GM18505 (cell line): Measurements from ENCODE around the gene DENND6A.
"Not testable (repeated sequence)": the region's sequence is repeated elsewhere in the genome, so short reads cannot be mapped to it uniquely, and the experiment has no call there.

Experiments used
- ATAC-seq: cut with Tn5 transposase; IDR thresholded peaks from one replicate; pipeline ENCODE4 v1.9.1; 2021; ENCODE audit not compliant: unreplicated experiment
- POLR2A ChIP-seq: IDR thresholded peaks from 4 replicates; pipeline ENCODE4 v1.6.1; 2011; ENCODE audit warnings: borderline replicate concordance; ENCODE audit not compliant: insufficient read depth, insufficient read length; ENCODE audit errors: extremely low read depth

DENND6A gene

DNA sequence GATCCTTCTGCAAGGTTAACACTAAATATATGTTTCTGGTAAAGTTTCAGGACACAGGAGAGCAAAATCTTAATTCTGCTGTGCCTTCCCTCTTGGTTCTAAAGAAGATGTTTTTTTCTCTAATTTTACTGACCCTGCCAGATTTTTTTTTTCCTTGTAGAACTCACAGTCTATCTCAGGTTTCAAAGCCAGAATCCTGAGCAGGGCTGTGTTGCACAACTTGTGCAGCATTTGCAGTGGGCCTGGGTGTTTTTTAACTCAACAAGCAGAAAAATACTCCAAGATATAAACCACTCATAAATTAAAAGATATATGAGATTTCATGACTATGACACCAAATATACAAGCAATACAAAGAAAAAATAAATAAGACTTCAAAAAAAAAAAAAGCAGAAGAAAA is 55.5 kb downstream of the DENND6A start:
- no peak for ATAC-seq
- TF ChIP-seq POLR2A, result no peak

- ATAC-seq, result not testable (repeated sequence)
Observed at GRCh38 chr3:57634259-57634658, 58.6 kb downstream of the DENND6A start.

- no peak for TF ChIP-seq POLR2A
- ATAC-seq, result no peak
Observed at GRCh38 chr3:57627976-57628375, 64.9 kb downstream of the DENND6A start.

GRCh38 chr3:57624801-57625200 is 68.1 kb downstream of the DENND6A start:
- ATAC-seq, result no peak
- no peak for TF ChIP-seq POLR2A

GRCh38 chr3:57622362-57622761 is 70.5 kb downstream of the DENND6A start:
- TF ChIP-seq POLR2A, result no peak
- no peak for ATAC-seq

GRCh38 chr3:57617739-57618138 is 75.1 kb downstream of the DENND6A start:
- no peak for ATAC-seq

DNA sequence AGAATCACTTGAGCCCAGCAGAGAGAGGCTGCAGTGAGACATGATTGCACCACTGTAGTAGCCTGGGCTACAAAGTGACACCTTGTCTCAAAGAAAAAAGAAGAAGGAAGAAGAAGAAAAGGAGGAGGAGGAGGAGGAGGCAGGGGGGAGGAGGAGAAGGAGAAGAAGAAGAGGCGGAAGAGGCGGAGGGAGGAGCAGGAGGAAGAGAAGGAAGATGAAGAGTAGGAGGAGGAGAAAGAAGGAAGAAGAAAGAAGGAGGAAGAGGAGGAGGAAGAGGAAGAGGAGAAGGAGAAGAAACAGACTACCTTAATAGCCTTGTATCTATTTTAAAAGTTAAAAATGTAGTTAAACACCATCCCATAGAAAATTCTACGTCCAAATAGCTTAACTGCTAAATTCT is 76.6 kb downstream of the DENND6A start:
- ATAC-seq, result no peak
- no peak for TF ChIP-seq POLR2A

More at GRCh38 chr3:57617739-57618138, 75.1 kb downstream of the DENND6A start:
- TF ChIP-seq POLR2A, result no peak

- not testable (repeated sequence) for ATAC-seq
Observed at GRCh38 chr3:57611870-57612269, 81.0 kb downstream of the DENND6A start.

GRCh38 chr3:57605683-57606082 is 87.2 kb downstream of the DENND6A start:
- ATAC-seq, result no peak
- TF ChIP-seq POLR2A, result no peak

- no peak for TF ChIP-seq POLR2A
- ATAC-seq, result no peak
Observed at GRCh38 chr3:57604971-57605370, 87.9 kb downstream of the DENND6A start.

- no peak for TF ChIP-seq POLR2A
Observed at GRCh38 chr3:57600195-57600594, 92.7 kb downstream of the DENND6A start.

GRCh38 chr3:57598765-57599360 is 94.0 kb downstream of the DENND6A start:
- ATAC-seq, result no peak
- TF ChIP-seq POLR2A, result no peak

More at GRCh38 chr3:57600195-57600594, 92.7 kb downstream of the DENND6A start:
- ATAC-seq, result no peak

DNA sequence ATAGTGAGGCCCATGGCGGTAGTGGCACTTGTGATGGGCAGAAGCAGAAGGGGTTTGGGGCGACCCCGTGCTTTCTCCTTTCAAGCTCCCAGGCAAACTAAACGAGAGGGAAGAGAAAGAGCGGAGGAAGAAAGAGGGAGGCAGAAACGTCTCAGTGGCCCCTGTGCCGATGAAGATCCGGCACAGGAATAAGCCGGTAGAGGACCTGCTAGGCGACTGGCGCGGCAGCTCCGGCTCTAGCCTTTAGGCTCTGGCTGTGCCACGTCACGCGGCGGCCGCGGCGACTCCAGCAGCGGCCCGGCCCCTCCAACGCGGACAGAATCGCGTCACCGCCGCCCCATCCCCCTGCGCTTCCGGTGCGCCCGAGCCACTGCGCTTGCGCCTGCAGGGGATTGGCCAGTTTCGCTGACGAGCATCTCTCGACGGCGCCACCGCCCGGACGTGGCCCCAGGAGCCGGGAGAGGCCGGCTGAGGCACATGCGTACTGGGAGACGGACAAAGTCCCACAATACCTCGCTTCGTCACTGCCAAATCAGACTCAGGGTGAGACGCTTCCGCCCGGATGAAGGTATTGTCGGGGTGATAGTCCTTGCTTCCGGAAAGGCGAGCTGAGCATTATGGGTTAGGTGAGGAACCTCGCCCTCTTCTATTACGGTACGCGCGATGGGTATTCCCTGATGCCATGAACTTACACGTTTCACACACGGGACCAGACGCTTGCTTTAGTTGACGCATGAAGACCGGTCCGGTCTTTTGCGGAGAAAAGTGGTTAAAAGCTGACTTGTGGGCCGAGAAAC is 95.6 kb downstream of the DENND6A start, which contains the start of gene ARF4:
Gene ARF4 (minus strand): TSS at position 218 of the 797 bp plus-strand sequence. CDS start 204 bp downstream, at position 14.
- peak; percentile 91 for ATAC-seq
- peak; percentile 98 for TF ChIP-seq POLR2A

GRCh38 chr3:57596495-57597126 is 96.3 kb downstream of the DENND6A start:
- no peak for ATAC-seq
- no peak for TF ChIP-seq POLR2A
